ENCODE data around the gene CDK17. TPM values are rescaled to one million over a fixed set of nuclear protein-coding genes. Genes with fewer than 3 reads are reported as not detected.

The CDK17 gene
- total and polyA plus RNA-seq, 4 experiments from 2014 or later: 30.5 to 67.4 (median 49.2) TPM

DNA sequence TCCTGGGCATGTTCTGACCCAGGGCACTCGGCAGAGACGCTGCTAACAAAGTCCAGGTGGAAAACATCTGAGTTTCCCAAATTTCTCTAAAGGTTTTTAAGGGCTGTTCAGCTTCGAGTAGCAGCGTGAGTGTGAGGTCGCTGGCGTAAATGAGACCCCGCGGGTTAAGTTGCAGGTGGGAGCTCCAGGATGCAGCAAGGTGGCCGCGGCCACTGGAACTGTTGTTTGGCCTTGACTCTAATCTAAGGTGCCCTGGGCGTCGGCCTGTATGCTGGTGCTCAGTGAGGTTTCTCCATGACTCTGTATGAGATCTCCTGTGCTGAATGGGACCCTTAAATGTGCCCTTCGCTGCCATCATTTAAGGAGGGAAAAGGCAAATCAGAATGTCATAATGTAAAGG is 155.4 kb downstream of the CDK17 start:
- Histone ChIP-seq H3K36me3 (ENCODE audit: insufficient read depth, low read length) (peaks cover 27% of the 10 kb centered on the region), H3K4me3 (ENCODE audit: low read length in 2 of 2) (no peak overlapping the region), H3K9me3 (ENCODE audit: control insufficient read depth in 1 of 2, low read length in 2 of 2) (no peaks in the 10 kb centered on the region), H3K4me1 (ENCODE audit: insufficient read depth, low read length) (peaks cover 48% of the 10 kb centered on the region), H3K27ac (ENCODE audit: low read depth, low read length) (no peak overlapping the region), H3K27me3 (ENCODE audit: insufficient read depth, low read length) (no peaks in the 10 kb centered on the region)
- ChIA-PET CTCF (ENCODE audit: partially characterized antibody) (interaction anchor here (1.0 to 5.5 kb wide), 2 partner anchors 155 to 272 kb away, joined by 3 to 20 read pairs; partner anchors contain the start of gene CDK17), POLR2A (ENCODE audit: partially characterized antibody) (no interaction called here)
- H3K27me3 Mint-ChIP-seq: no peaks in the 10 kb centered on the region
- peaks cover 38 to 65% of the 10 kb centered on the region in 2 donors for H3K36me3 Mint-ChIP-seq
- no peak overlapping the region for H3K4me3 Mint-ChIP-seq
- peak overlapping the region; percentile 47 to 99 (median 78) for H3K27ac Mint-ChIP-seq
- DNase-seq: no peak
- peaks cover 45 to 77% (median 59%) of the 10 kb centered on the region in 4 donors for H3K4me1 Mint-ChIP-seq
- intact Hi-C loops (cut with micrococcal nuclease): no loop called here
- no peaks in the 10 kb centered on the region for H3K9me3 Mint-ChIP-seq

DNA sequence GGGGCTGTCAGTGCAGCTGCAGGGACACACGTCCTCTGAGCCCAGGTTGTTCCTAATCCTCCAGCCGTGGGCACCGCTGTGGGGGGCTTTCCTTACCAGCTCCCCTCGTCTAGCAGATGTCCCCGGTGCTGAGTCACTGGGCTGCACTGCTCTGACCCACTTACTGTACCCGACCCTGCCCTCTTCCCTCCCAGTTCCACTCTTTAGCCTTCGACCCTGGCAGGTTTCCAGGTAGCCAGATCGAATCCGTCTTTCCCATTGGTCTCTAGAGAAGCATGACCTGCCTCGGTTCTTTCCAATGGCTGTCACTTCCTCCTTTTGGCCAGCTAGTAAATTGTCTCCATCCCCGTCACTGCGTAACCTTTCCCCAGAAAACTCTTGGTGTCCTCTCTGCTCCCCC is 157.6 kb downstream of the CDK17 start:
- no peaks in the 10 kb centered on the region for H3K27me3 ChIP-seq (ENCODE audit: insufficient read depth, low read length)
- Mint-ChIP-seq H3K9me3 (no peaks in the 10 kb centered on the region), H3K27ac (peak overlapping the region; percentile 99 to 100 (median 100)), H3K36me3 (peaks cover 24 to 52% of the 10 kb centered on the region in 2 donors), H3K4me1 (peaks cover 50 to 78% (median 63%) of the 10 kb centered on the region in 4 donors), H3K27me3 (no peaks in the 10 kb centered on the region), H3K4me3 (peak overlapping the region in 7 of 8 donors; percentile 5 to 94 (median 66))
- peak in 1 of 5 donors; percentile 64 for DNase-seq
- POLR2A ChIA-PET (ENCODE audit: partially characterized antibody): interaction anchor here (0.8 to 1.8 kb wide), 5 partner anchors 31 to 300 kb away, joined by 3 to 18 read pairs (median 5); partner anchors contain the start of genes CCDC38 and CDK17
- peaks cover 8% of the 10 kb centered on the region for H3K36me3 ChIP-seq (ENCODE audit: insufficient read depth, low read length)
- peaks cover 54% of the 10 kb centered on the region for H3K4me1 ChIP-seq (ENCODE audit: insufficient read depth, low read length)
- intact Hi-C loops (cut with micrococcal nuclease): loop anchor here (1.0 kb wide), 1 partner anchor 158 kb away; the partner anchor contains the start of gene CDK17
- CTCF ChIA-PET (ENCODE audit: partially characterized antibody): interaction anchor here (0.8 to 5.5 kb wide), 3 partner anchors 28 to 274 kb away, joined by 3 to 20 read pairs (median 5); partner anchors contain the start of gene CDK17
- peak overlapping the region; percentile 97 for H3K27ac ChIP-seq (ENCODE audit: low read depth, low read length)
- H3K9me3 ChIP-seq (ENCODE audit: control insufficient read depth in 1 of 2, low read length in 2 of 2): no peaks in the 10 kb centered on the region
- H3K4me3 ChIP-seq (ENCODE audit: low read length in 2 of 2): no peak overlapping the region

DNA sequence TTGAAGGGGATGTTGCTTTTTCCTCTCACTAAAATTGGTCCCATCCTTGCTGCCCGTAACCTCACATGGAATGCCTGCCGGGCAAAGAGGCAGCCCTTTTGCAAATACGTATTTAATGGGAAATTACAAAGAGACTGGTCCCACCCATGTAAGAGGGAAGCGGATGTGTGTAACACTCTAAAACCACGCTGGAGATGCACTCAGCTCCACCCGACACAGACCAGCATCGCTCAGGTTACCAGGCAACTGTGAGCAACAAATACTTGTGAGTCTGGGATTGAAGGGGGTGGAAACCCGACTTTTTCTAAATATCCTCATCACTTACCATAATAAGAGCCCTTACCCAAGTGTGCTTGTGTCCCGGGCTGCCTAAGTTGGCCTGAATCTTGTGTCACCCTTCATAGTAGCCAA is 158.4 kb downstream of the CDK17 start:
- CTCF ChIA-PET (ENCODE audit: partially characterized antibody): interaction anchor here (0.8 to 5.5 kb wide), 3 partner anchors 27 to 275 kb away, joined by 3 to 20 read pairs (median 5); partner anchors contain the start of gene CDK17
- DNase-seq: peak; percentile 89 to 96 (median 94)
- H3K4me3 ChIP-seq (ENCODE audit: low read length in 2 of 2): peak overlapping the region in 1 of 2 donors; percentile 15
- H3K36me3 Mint-ChIP-seq: peaks cover 19 to 45% of the 10 kb centered on the region in 2 donors
- peak overlapping the region; percentile 99 to 100 (median 100) for H3K27ac Mint-ChIP-seq
- peaks cover 56 to 81% (median 70%) of the 10 kb centered on the region in 4 donors for H3K4me1 Mint-ChIP-seq
- H3K27me3 ChIP-seq (ENCODE audit: insufficient read depth, low read length): no peaks in the 10 kb centered on the region
- H3K36me3 ChIP-seq (ENCODE audit: insufficient read depth, low read length): peaks cover under 1% of the 10 kb centered on the region
- peak overlapping the region; percentile 78 to 94 (median 84) for H3K4me3 Mint-ChIP-seq
- peaks cover 0 to under 1% (median 0%) of the 10 kb centered on the region in 8 donors for H3K9me3 Mint-ChIP-seq
- H3K4me1 ChIP-seq (ENCODE audit: insufficient read depth, low read length): peaks cover 61% of the 10 kb centered on the region
- no peaks in the 10 kb centered on the region for H3K27me3 Mint-ChIP-seq
- H3K27ac ChIP-seq (ENCODE audit: low read depth, low read length): peak overlapping the region; percentile 97
- intact Hi-C loops (cut with micrococcal nuclease): loop anchor here (1.0 kb wide), 1 partner anchor 158 kb away; the partner anchor contains the start of gene CDK17
- H3K9me3 ChIP-seq (ENCODE audit: control insufficient read depth in 1 of 2, low read length in 2 of 2): no peaks in the 10 kb centered on the region
- POLR2A ChIA-PET (ENCODE audit: partially characterized antibody): interaction anchor here (0.6 to 1.8 kb wide), 7 partner anchors 24 to 300 kb away, joined by 3 to 18 read pairs (median 4); partner anchors contain the start of genes CCDC38 and CDK17

DNA sequence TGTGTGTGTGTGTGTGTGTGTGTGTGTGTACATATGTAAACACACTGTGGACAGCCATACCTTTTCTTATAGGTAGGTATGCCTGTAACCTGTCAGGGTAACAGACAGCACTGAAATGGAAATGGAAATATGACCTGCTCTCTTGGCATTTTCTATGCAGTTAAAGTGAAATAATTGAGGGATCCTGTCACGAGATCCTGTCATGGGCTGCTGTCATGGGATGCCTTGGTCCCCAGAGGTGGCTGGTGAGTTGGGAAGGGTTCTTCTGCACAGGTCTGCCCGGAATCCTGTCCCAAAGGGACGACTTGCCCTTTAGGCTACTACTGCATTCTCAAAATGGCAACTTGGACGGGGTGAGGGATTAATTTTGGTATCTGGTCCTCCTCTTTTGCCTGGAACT is 158.8 kb downstream of the CDK17 start:
- H3K9me3 Mint-ChIP-seq: peaks cover 0 to 3% (median 0%) of the 10 kb centered on the region in 8 donors
- peak overlapping the region; percentile 99 to 100 (median 100) for H3K27ac Mint-ChIP-seq
- Histone ChIP-seq H3K9me3 (ENCODE audit: control insufficient read depth in 1 of 2, low read length in 2 of 2) (no peaks in the 10 kb centered on the region), H3K27ac (ENCODE audit: low read depth, low read length) (peak overlapping the region; percentile 97), H3K27me3 (ENCODE audit: insufficient read depth, low read length) (no peaks in the 10 kb centered on the region), H3K4me1 (ENCODE audit: insufficient read depth, low read length) (peaks cover 66% of the 10 kb centered on the region), H3K36me3 (ENCODE audit: insufficient read depth, low read length) (no peaks in the 10 kb centered on the region), H3K4me3 (ENCODE audit: low read length in 2 of 2) (peak overlapping the region in 1 of 2 donors; percentile 15)
- peaks cover 58 to 84% (median 71%) of the 10 kb centered on the region in 4 donors for H3K4me1 Mint-ChIP-seq
- intact Hi-C loops (cut with micrococcal nuclease): no loop called here
- H3K4me3 Mint-ChIP-seq: peak overlapping the region; percentile 78 to 94 (median 84)
- no peaks in the 10 kb centered on the region for H3K27me3 Mint-ChIP-seq
- H3K36me3 Mint-ChIP-seq: peaks cover 15 to 43% of the 10 kb centered on the region in 2 donors
- DNase-seq: no peak
- ChIA-PET CTCF (ENCODE audit: partially characterized antibody) (interaction anchor here (1.3 to 5.5 kb wide), 2 partner anchors 158 to 205 kb away, joined by 3 to 20 read pairs; partner anchors contain the start of gene CDK17), POLR2A (ENCODE audit: partially characterized antibody) (interaction anchor here (1.3 to 1.9 kb wide), 4 partner anchors 26 to 275 kb away, joined by 3 to 18 read pairs (median 4); partner anchors contain the start of gene CDK17)

DNA sequence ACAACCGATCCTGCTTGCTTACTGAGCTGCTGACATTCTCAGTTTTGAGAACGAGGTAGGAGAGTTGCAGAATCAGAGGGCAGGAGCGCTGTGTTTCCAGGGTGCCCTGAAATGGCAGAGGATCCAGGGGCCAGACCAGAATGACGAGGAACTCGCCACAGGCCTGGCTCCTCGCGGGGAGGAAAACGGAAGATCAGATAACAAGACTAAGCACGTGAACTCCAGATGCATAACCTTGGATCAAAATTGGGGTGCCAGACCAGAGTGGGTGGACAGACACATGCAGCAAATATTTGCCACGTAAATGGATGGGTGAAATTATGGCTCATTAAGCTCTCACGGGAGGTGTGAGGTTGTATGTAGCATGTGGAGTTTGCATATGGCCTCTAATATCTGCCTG is 159.6 kb downstream of the CDK17 start:
- H3K36me3 Mint-ChIP-seq: peaks cover 15 to 44% of the 10 kb centered on the region in 2 donors

DNA sequence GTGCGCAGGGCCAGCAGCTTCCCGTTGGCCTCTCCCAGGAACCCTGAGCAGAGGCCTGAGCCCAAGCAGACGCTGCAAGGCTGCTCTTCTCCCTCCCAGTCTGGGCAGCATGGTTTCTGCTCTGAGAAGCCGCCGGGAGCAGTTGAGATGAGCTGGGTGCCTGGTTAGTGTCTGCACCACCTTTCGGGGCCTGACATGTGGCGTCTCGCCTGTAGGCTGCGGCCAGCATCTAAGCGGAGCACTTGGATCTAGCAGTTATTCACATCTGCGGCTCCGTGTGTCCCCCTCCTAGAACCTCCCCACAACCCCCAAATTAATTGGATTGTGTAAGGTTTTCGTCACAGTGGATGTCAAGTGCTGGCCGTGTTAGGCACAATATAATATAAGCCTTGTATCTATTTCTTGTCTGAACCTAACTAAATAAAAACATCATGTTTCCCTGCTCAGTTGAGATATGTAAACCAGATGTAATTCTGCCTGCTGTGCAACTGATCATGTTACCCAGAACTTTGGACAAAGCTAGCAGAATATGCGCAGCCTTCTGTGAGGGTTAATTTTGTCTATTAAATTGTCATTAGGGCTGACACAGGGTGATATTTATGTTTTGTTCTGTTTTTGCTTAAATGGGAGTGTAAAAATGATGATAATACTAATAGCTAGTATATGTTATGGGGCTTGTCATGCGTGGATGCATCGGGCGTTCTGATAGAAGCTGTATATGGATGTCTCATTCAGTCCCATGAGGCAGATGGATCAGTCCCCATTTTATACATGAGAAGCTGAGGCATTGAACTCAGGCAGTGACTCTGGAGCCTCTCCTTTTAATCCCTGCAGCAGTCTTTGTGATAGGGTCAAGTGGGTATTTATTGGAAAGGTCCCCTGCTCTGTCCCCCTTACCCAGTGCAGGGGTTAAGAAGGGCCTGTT is 160.3 kb downstream of the CDK17 start:
- peak overlapping the region; percentile 99 to 100 (median 100) for H3K27ac Mint-ChIP-seq
- no peaks in the 10 kb centered on the region for H3K9me3 ChIP-seq (ENCODE audit: control insufficient read depth in 1 of 2, low read length in 2 of 2)
- intact Hi-C loops (cut with micrococcal nuclease): no loop called here
- H3K4me1 ChIP-seq (ENCODE audit: insufficient read depth, low read length): peaks cover 79% of the 10 kb centered on the region
- H3K36me3 Mint-ChIP-seq: peaks cover 14 to 40% of the 10 kb centered on the region in 2 donors
- ChIA-PET CTCF (ENCODE audit: partially characterized antibody) (interaction anchor here (1.0 to 5.5 kb wide), 8 partner anchors 25 to 277 kb away, joined by 3 to 20 read pairs (median 4); partner anchors contain the start of gene CDK17), POLR2A (ENCODE audit: partially characterized antibody) (interaction anchor here (0.6 to 1.9 kb wide), 2 partner anchors 24 to 164 kb away, joined by 3 to 4 read pairs; no protein-coding TSS in a partner anchor)
- H3K27ac ChIP-seq (ENCODE audit: low read depth, low read length): peak overlapping the region; percentile 97
- H3K4me3 Mint-ChIP-seq: peak overlapping the region in 6 of 8 donors; percentile 9 to 64 (median 44)
- no peak overlapping the region for H3K4me3 ChIP-seq (ENCODE audit: low read length in 2 of 2)
- no peaks in the 10 kb centered on the region for H3K36me3 ChIP-seq (ENCODE audit: insufficient read depth, low read length)
- no peaks in the 10 kb centered on the region for H3K27me3 Mint-ChIP-seq
- peaks cover 0 to 3% (median 0%) of the 10 kb centered on the region in 8 donors for H3K9me3 Mint-ChIP-seq
- peaks cover 65 to 92% (median 78%) of the 10 kb centered on the region in 4 donors for H3K4me1 Mint-ChIP-seq
- DNase-seq: no peak
- H3K27me3 ChIP-seq (ENCODE audit: insufficient read depth, low read length): no peaks in the 10 kb centered on the region

More for the DNA sequence above, 159.6 kb downstream of the CDK17 start:
- no peak overlapping the region for H3K4me3 ChIP-seq (ENCODE audit: low read length in 2 of 2)
- Mint-ChIP-seq H3K4me3 (peak overlapping the region in 6 of 8 donors; percentile 9 to 92 (median 72)), H3K27me3 (no peaks in the 10 kb centered on the region), H3K9me3 (peaks cover 0 to 3% (median 0%) of the 10 kb centered on the region in 8 donors), H3K4me1 (peaks cover 61 to 92% (median 76%) of the 10 kb centered on the region in 4 donors), H3K27ac (peak overlapping the region; percentile 99 to 100 (median 100))
- intact Hi-C loops (cut with micrococcal nuclease): no loop called here
- no peaks in the 10 kb centered on the region for H3K27me3 ChIP-seq (ENCODE audit: insufficient read depth, low read length)
- CTCF ChIA-PET (ENCODE audit: partially characterized antibody): interaction anchor here (1.1 to 5.5 kb wide), 5 partner anchors 25 to 206 kb away, joined by 3 to 20 read pairs (median 4); partner anchors contain the start of gene CDK17
- no peak for DNase-seq
- H3K9me3 ChIP-seq (ENCODE audit: control insufficient read depth in 1 of 2, low read length in 2 of 2): no peaks in the 10 kb centered on the region
- H3K36me3 ChIP-seq (ENCODE audit: insufficient read depth, low read length): no peaks in the 10 kb centered on the region
- POLR2A ChIA-PET (ENCODE audit: partially characterized antibody): interaction anchor here (1.9 kb wide), 1 partner anchor 25 kb away, joined by 4 read pairs; no protein-coding TSS in a partner anchor
- peak overlapping the region; percentile 97 for H3K27ac ChIP-seq (ENCODE audit: low read depth, low read length)
- peaks cover 73% of the 10 kb centered on the region for H3K4me1 ChIP-seq (ENCODE audit: insufficient read depth, low read length)

Measured in CD4-positive, alpha-beta memory T cell (primary cell).